K562 (cell line): ENCODE data around the gene LIMS1. TPM values are rescaled to one million over a fixed set of nuclear protein-coding genes. Genes with fewer than 3 reads are reported as not detected.

Experiments
- ATAC-seq: fragments of 200-7000 bp; cut with Tn5 transposase; 3 replicates; pipeline ENCODE4 v1.9.1; 2020; ENCODE audit warnings: moderate library complexity
- BruUV-seq: library from RNA; stranded (reverse); fragments of 400-500 nt; replicated peaks from 2 replicates; lab custom pipeline; 2021; lab: Mats Ljungman, UMichigan
- CTCF ChIA-PET: fragments of 300-600 bp; formaldehyde crosslinking; extraction: SDS; loops from one replicate; lab custom pipeline; 2021; ENCODE audit warnings: low intra/inter-chr PET ratio; lab: Yijun Ruan, JAX
- POLR2A ChIA-PET: fragments of 300-600, 350-650 bp; sonication (Branson Sonifier 250); formaldehyde crosslinking; extraction: SDS; loops from one replicate; lab custom pipeline; 2021; ENCODE audit warnings: antibody characterized with exemption, inconsistent platforms; lab: Yijun Ruan, JAX
- DNase-seq, 4 experiments: peaks; one replicate each; pipeline versions ENCODE4 v3.0.0 to v3.0.0-alpha.2; 2011 to 2018; ENCODE audit warnings: low spot score in 3 of 4, mixed read lengths in 3 of 4; ENCODE audit errors: extremely low read depth in 1 of 4
- FAIRE-seq: peaks from 2 replicates; lab custom pipeline; 2011; peaks lifted over from hg19 to GRCh38; lab: Jason Lieb, UNC
- H2AFZ ChIP-seq: 2 replicates; pipeline ENCODE4 v1.6.0; 2011; ENCODE audit warnings: low read depth, low read length, control low read depth, inconsistent platforms
- H3K27ac ChIP-seq: fragments of 200-600 bp; 3 replicates; pipeline ENCODE4 v1.8.0; 2011; ENCODE audit warnings: low read depth, mild to moderate bottlenecking, control low read depth, inconsistent platforms, low read length, moderate library complexity, mixed read lengths; ENCODE audit errors: extremely low read depth
- H3K27me3 ChIP-seq, 2 experiments: fragments of 300-600 bp in 1 of 2; 2 replicates in 1 of 2; 3 replicates in 1 of 2; pipeline versions ENCODE4 v1.6.0 to v1.8.0; 2011; ENCODE audit warnings: inconsistent platforms in 2 of 2, low read length in 2 of 2, mild to moderate bottlenecking in 1 of 2, mixed read lengths in 1 of 2, moderate library complexity in 1 of 2; ENCODE audit not compliant: control insufficient read depth in 2 of 2, insufficient read depth in 2 of 2
- H3K36me3 ChIP-seq: fragments of 300-600 bp; 3 replicates; pipeline ENCODE4 v1.8.0; 2011; ENCODE audit warnings: mild to moderate bottlenecking, low read length, inconsistent platforms; ENCODE audit not compliant: control insufficient read depth, insufficient read depth
- H3K4me1 ChIP-seq, 2 experiments: fragments of 200-600 bp in 1 of 2; replicated peaks in 1 of 2; 2 replicates in 1 of 2; 3 replicates in 1 of 2; pipeline versions ENCODE4 v1.5.1 to v1.8.0; 2011; ENCODE audit warnings: inconsistent platforms in 2 of 2, low read length in 2 of 2, mild to moderate bottlenecking in 1 of 2, mixed read lengths in 1 of 2, moderate library complexity in 1 of 2; ENCODE audit not compliant: control insufficient read depth in 2 of 2, insufficient read depth in 2 of 2
- H3K4me2 ChIP-seq: 2 replicates; pipeline ENCODE4 v1.6.1; 2011; ENCODE audit warnings: low read length, control low read depth, inconsistent platforms, mixed read lengths; ENCODE audit not compliant: insufficient read depth
- H3K4me3 ChIP-seq: fragments of 200-600 bp; sonication (generic), shearing (Covaris generic); 2 replicates; pipeline ENCODE4 v1.5.1; 2016; ENCODE audit warnings: control low read depth, inconsistent platforms
- H3K79me2 ChIP-seq: fragments of 200-600 bp; 3 replicates; pipeline ENCODE4 v1.8.0; 2011; ENCODE audit warnings: low read length, inconsistent platforms; ENCODE audit not compliant: control insufficient read depth, insufficient read depth
- H3K9ac ChIP-seq, 2 experiments: 2 replicates each; pipeline versions ENCODE4 v1.6.0 to v1.6.1; 2011; ENCODE audit warnings: low read depth in 2 of 2, low read length in 2 of 2, control low read depth in 1 of 2, inconsistent platforms in 1 of 2, mild to moderate bottlenecking in 1 of 2, mixed read lengths in 1 of 2; ENCODE audit not compliant: insufficient read depth in 1 of 2
- H3K9me1 ChIP-seq: one replicate; pipeline ENCODE4 v1.6.0; 2011; ENCODE audit warnings: inconsistent platforms, mild to moderate bottlenecking, low read length, moderate library complexity; ENCODE audit not compliant: control insufficient read depth, insufficient read depth
- H3K9me3 ChIP-seq: replicated peaks from 2 replicates; pipeline ENCODE4 v1.5.1; 2011; ENCODE audit warnings: low read depth, low read length, inconsistent platforms; ENCODE audit not compliant: control insufficient read depth, insufficient read depth
- H4K20me1 ChIP-seq: replicated peaks from 2 replicates; pipeline ENCODE4 v1.6.1; 2011; ENCODE audit warnings: low read length, inconsistent platforms, mixed read lengths; ENCODE audit not compliant: control insufficient read depth, insufficient read depth
- BRCA1 ChIP-seq, 2 experiments: fragments of 450-650 bp in 1 of 2; sonication (generic) in 1 of 2; formaldehyde crosslinking in 1 of 2; IDR thresholded peaks; 2 replicates each; pipeline versions ENCODE4 v1.5.0 to v1.6.1; 2017 to 2020; ENCODE audit warnings: mild to moderate bottlenecking in 1 of 2, missing genetic modification reagents in 1 of 2
- CTBP1 ChIP-seq: fragments of 450-650 bp; IDR thresholded peaks from 2 replicates; pipeline ENCODE4 v1.6.1; 2016; ENCODE audit warnings: borderline replicate concordance
- CXXC5 ChIP-seq: fragments of 250-450 bp; sonication (Bioruptor Pico); IDR thresholded peaks from 2 replicates; pipeline ENCODE4 v1.8.0; 2022; ENCODE audit warnings: inconsistent platforms, mild to moderate bottlenecking, moderate library complexity
- FOSL1 ChIP-seq: fragments of 200-800 bp; sonication (Bioruptor generic); conservative IDR thresholded peaks from 2 replicates; pipeline ENCODE4 v1.6.1; 2016; ENCODE audit warnings: missing genetic modification characterization, missing compliant biosample characterization
- KHSRP ChIP-seq: fragments of 450-650 bp; IDR thresholded peaks from 2 replicates; pipeline ENCODE4 v1.6.1; 2017
- NR2C1 ChIP-seq, 2 experiments: fragments of 450-650 bp; IDR thresholded peaks; 2 replicates each; pipeline ENCODE4 v1.6.1; 2017; ENCODE audit warnings: mild to moderate bottlenecking in 2 of 2, antibody characterized with exemption in 1 of 2, inconsistent platforms in 1 of 2, missing compliant biosample characterization in 1 of 2, missing genetic modification characterization in 1 of 2
- RBFOX2 ChIP-seq: fragments of 200-400 bp; formaldehyde crosslinking; IDR thresholded peaks from 2 replicates; pipeline ENCODE4 v1.6.1; 2017; ENCODE audit warnings: low read depth, mild to moderate bottlenecking, low read length, moderate library complexity
- SRSF1 ChIP-seq: fragments of 200-400 bp; formaldehyde crosslinking; IDR thresholded peaks from 2 replicates; pipeline ENCODE4 v1.6.1; 2017; ENCODE audit warnings: mild to moderate bottlenecking, low read depth, low read length, moderate library complexity
- TRIM24 ChIP-seq, 2 experiments: fragments of 450-650 bp; IDR thresholded peaks; 2 replicates each; pipeline ENCODE4 v1.6.1; 2016
- TRIM28 ChIP-seq: fragments of 450-650 bp; IDR thresholded peaks from 2 replicates; pipeline ENCODE4 v1.6.1; 2017
- ZFP1 ChIP-seq: fragments of 450-650 bp; formaldehyde crosslinking; IDR thresholded peaks from 2 replicates; pipeline ENCODE4 v1.4.0; 2020; ENCODE audit warnings: mild to moderate bottlenecking, mixed read lengths
- ZFP30 ChIP-seq: fragments of 250-450 bp; sonication (Bioruptor Pico); IDR thresholded peaks from 2 replicates; pipeline ENCODE4 v1.8.0; 2022; ENCODE audit warnings: moderate library complexity, mild to moderate bottlenecking, inconsistent platforms, borderline replicate concordance
- in situ Hi-C: fragments of 300-500 bp; cut with MboI; formaldehyde crosslinking; loops from 4 replicates; pipeline ENCODE4 v1.15.0; 2018; ENCODE audit warnings: inconsistent platforms, mixed read lengths
- intact Hi-C: fragments of 100-400 bp; cut with micrococcal nuclease; formaldehyde crosslinking; loops from 2 replicates; pipeline ENCODE4 v1.14.2; 2022
- polyA plus RNA-seq, 8 experiments: library from polyadenylated mRNA; depleted of rRNA in 4 of 8; stranded (reverse) in 5 of 8; unstranded in 3 of 8; fragments of >200 nt; fragmentation: Nextera tagmentation in 2 of 8; fragmentation: Illumina TruSeq in 1 of 8; extraction: Ambion mirVana in 2 of 8; extraction: Trizol in 1 of 8; gene quantifications; 2 replicates each; pipeline versions ENCODE4 v1.2.1 to v1.2.3, GENCODE V29; 2011 to 2014; ENCODE audit warnings: inconsistent platforms in 1 of 8, missing spikeins in 1 of 8
- total RNA-seq, 7 experiments: library from RNA; depleted of rRNA in 6 of 7; stranded (reverse); fragments of >200 nt in 6 of 7; fragmentation: Illumina TruSeq in 2 of 7; extraction: Trizol in 2 of 7; gene quantifications; 2 replicates each; pipeline versions ENCODE4 v1.2.1 to v1.2.3, GENCODE V29; 2011 to 2021; ENCODE audit warnings: low replicate concordance in 1 of 7
- TF ChIP-seq, protein P1 (sequence below): sonication (generic); formaldehyde crosslinking; IDR thresholded peaks from 2 replicates; pipeline ENCODE4 v1.8.0; 2022; ENCODE audit warnings: mild to moderate bottlenecking, low read depth, missing genetic modification reagents
- TF ChIP-seq, protein P2 (sequence below): fragments of 250-450 bp; sonication (Bioruptor Pico); IDR thresholded peaks from 2 replicates; pipeline ENCODE4 v1.4.0; 2020; ENCODE audit warnings: borderline replicate concordance
- TF ChIP-seq, protein P3 (sequence below): sonication (generic); formaldehyde crosslinking; IDR thresholded peaks from 2 replicates; pipeline ENCODE4 v1.8.0; 2022; ENCODE audit warnings: mild to moderate bottlenecking, missing genetic modification reagents
- TF ChIP-seq, protein P4 (sequence below): sonication (generic); formaldehyde crosslinking; IDR thresholded peaks from 2 replicates; pipeline ENCODE4 v1.8.0; 2022; ENCODE audit warnings: mild to moderate bottlenecking, missing genetic modification reagents
- TF ChIP-seq, protein P5 (sequence below), 3 experiments: fragments of 200-800 bp in 1 of 3; sonication (Bioruptor generic) in 1 of 3; sonication (generic) in 1 of 3; formaldehyde crosslinking in 1 of 3; IDR thresholded peaks; 2 replicates each; pipeline versions ENCODE4 v1.6.1 to v1.8.0; 2016 to 2022; ENCODE audit warnings: mild to moderate bottlenecking in 2 of 3, missing compliant biosample characterization in 2 of 3, missing genetic modification characterization in 2 of 3, missing genetic modification reagents in 1 of 3

LIMS1 gene
- total and polyA plus RNA-seq, 9 of the 15 experiments (the other 6 are each of a cell fraction or from before 2014, with no cell fraction given) = 52.8 to 134 (median 81.0) TPM

DNA sequence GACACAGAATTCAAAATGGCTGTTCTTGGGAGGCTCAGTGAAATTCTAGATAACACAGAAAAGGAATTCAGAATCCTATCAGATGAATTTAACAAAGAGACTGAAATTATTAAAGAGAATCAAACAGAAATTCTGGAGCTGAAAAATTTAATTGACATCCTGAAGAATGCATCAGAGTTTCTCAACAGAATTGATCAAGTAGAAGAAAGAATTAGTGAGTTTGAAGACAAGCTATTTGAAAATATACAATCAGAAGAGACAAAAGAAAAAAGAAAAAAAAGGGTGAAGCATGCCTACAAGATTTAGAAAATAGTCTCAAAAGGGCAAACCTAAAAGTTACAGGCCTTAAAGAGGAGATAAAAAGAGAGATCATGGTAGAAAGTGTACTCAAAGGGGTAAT is 173.0 kb downstream of the LIMS1 start:
- in situ Hi-C loops (no loop called here), intact Hi-C loops (no loop called here)
- DNase-seq (no peak), ATAC-seq (no peak), FAIRE-seq (no peak)
- Histone ChIP-seq H3K9ac (no peak overlapping the region), H3K4me3 (no peak overlapping the region), H3K9me1 (no peaks in the 10 kb centered on the region), H3K27ac (no peak overlapping the region), H3K79me2 (no peaks in the 10 kb centered on the region), H4K20me1 (no peaks in the 10 kb centered on the region), H3K27me3 (no peaks in the 10 kb centered on the region), H2AFZ (no peak overlapping the region), H3K36me3 (no peaks in the 10 kb centered on the region), H3K9me3 (no peaks in the 10 kb centered on the region), H3K4me2 (no peak overlapping the region), H3K4me1 (no peaks in the 10 kb centered on the region)
- ChIA-PET CTCF (no interaction called here), POLR2A (no interaction called here)
- no TSS peak for BruUV-seq
- TF ChIP-seq NR2C1 (IDR thresholded peaks at IDR 0.05) (no peak), NR2C1 (tag; IDR thresholded peaks at IDR 0.05) (no peak), ZFP1 (CRISPR knock-in tag) (no peak), SRSF1 (no peak), KHSRP (no peak), TRIM28 (peak; percentile 78), CTBP1 (no peak), TRIM24 (IDR thresholded peaks at IDR 0.05) (peak in 1 of 2 experiments; percentile 72; a peak in 2 of 4 replicates), BRCA1 (IDR thresholded peaks at IDR 0.05) (no peak), BRCA1 (CRISPR knock-in tag; IDR thresholded peaks at IDR 0.05) (no peak), RBFOX2 (no peak), FOSL1 (tag) (no peak), CXXC5 (CRISPR knock-in tag) (no peak), ZFP30 (CRISPR knock-in tag) (peak; percentile 37; the same call in 1 of the 2 replicates)
- TF ChIP-seq, protein P1, sequence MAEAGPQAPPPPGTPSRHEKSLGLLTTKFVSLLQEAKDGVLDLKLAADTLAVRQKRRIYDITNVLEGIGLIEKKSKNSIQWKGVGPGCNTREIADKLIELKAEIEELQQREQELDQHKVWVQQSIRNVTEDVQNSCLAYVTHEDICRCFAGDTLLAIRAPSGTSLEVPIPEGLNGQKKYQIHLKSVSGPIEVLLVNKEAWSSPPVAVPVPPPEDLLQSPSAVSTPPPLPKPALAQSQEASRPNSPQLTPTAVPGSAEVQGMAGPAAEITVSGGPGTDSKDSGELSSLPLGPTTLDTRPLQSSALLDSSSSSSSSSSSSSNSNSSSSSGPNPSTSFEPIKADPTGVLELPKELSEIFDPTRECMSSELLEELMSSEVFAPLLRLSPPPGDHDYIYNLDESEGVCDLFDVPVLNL = no peak
- TF ChIP-seq, protein P2, sequence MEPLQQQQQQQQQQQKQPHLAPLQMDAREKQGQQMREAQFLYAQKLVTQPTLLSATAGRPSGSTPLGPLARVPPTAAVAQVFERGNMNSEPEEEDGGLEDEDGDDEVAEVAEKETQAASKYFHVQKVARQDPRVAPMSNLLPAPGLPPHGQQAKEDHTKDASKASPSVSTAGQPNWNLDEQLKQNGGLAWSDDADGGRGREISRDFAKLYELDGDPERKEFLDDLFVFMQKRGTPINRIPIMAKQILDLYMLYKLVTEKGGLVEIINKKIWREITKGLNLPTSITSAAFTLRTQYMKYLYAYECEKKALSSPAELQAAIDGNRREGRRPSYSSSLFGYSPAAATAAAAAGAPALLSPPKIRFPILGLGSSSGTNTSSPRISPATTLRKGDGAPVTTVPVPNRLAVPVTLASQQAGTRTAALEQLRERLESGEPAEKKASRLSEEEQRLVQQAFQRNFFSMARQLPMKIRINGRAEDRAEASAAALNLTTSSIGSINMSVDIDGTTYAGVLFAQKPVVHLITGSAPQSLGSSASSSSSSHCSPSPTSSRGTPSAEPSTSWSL = no peak
- TF ChIP-seq, protein P3, sequence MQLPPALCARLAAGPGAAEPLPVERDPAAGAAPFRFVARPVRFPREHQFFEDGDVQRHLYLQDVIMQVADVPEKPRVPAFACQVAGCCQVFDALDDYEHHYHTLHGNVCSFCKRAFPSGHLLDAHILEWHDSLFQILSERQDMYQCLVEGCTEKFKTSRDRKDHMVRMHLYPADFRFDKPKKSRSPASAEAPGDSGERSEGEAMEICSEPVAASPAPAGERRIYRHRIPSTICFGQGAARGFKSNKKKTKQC (CRISPR knock-in tag) = no peak
- TF ChIP-seq, protein P4, sequence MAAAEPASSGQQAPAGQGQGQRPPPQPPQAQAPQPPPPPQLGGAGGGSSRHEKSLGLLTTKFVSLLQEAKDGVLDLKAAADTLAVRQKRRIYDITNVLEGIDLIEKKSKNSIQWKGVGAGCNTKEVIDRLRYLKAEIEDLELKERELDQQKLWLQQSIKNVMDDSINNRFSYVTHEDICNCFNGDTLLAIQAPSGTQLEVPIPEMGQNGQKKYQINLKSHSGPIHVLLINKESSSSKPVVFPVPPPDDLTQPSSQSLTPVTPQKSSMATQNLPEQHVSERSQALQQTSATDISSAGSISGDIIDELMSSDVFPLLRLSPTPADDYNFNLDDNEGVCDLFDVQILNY (CRISPR knock-in tag) = no peak
- TF ChIP-seq, protein P5, sequence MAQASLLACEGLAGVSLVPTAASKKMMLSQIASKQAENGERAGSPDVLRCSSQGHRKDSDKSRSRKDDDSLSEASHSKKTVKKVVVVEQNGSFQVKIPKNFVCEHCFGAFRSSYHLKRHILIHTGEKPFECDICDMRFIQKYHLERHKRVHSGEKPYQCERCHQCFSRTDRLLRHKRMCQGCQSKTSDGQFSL (CRISPR knock-in tag; IDR thresholded peaks at IDR 0.05) = no peak
- TF ChIP-seq, protein P5 (tag; IDR thresholded peaks at IDR 0.05) = no peak
